HG02981 (cell line): Measurements from ENCODE around the gene ST13.
"Not testable (repeated sequence)": the region's sequence is repeated elsewhere in the genome, so short reads cannot be mapped to it uniquely, and the experiment has no call there.

Experiments used
- ATAC-seq: cut with Tn5 transposase; IDR thresholded peaks from one replicate; pipeline ENCODE4 v1.9.1; 2021; ENCODE audit warnings: mild to moderate bottlenecking, moderate library complexity; ENCODE audit not compliant: unreplicated experiment

The ST13 gene

DNA sequence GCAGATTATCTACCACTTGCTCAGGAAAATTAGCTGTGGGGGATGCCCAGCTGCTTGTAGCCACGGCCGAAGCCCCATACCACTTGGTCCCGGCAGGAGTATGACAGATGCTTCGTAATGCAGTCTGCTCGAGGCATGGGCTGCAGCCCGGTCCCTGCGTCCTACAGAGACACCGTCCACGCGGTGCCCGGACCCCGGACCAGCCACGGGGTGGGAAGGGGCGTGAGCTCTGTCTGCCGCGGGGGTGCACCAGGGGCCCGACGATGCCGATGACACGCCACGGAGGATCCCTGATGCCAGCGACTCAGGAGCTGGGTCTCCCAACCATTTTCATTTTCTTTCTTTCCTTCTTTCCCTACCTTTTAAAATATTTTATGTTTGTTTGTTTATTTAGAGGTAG is 67.3 kb downstream of the ST13 start:
- no peak for ATAC-seq

GRCh38 chr22:40782521-40782920 is 73.9 kb downstream of the ST13 start:
- no peak for ATAC-seq

DNA sequence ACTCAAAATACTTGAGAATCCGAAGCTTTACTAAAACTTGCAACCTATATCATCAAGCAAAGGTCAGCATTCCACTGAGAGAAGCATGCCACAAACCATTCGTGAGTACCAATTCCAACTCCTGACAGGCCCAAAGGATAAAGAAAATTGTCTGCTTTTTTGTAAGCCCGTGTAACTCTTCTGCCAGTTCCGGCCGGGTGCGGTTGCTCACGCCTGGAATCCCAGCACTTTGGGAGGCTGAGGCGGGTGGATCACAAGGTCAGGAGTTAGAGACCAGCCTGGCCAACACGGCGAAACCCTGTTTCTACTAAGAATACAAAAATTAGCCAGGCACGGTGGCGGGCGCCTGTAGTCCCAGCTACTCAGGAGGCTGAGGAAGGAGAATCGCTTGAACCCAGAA is 74.7 kb downstream of the ST13 start:
- ATAC-seq, result not testable (repeated sequence)
